SK-N-SH treated with all-trans-retinoic acid at 6 μM for 48 hours (cell line): ENCODE results near the gene LSM14A.
A peak's percentile ranks its signal among the peaks of the same experiment; 100 is the strongest.

ENCODE experiments used
- ARNTL ChIP-seq: fragments of 450-650 bp; formaldehyde crosslinking; IDR thresholded peaks from 2 replicates; pipeline ENCODE4 v1.5.0; 2020; ENCODE audit warnings: low read depth, mild to moderate bottlenecking, moderate library complexity, borderline replicate concordance
- BACH2 ChIP-seq: fragments of 250-450 bp; sonication (Bioruptor Pico); IDR thresholded peaks from 2 replicates; pipeline ENCODE4 v1.9.0; 2021; ENCODE audit warnings: mild to moderate bottlenecking, borderline replicate concordance
- CREB5 ChIP-seq: fragments of 250-450 bp; sonication (Bioruptor Pico); IDR thresholded peaks from 2 replicates; pipeline ENCODE4 v1.5.1; 2020; ENCODE audit warnings: low read depth, mild to moderate bottlenecking, moderate library complexity
- ESRRG ChIP-seq: fragments of 250-450 bp; sonication (Bioruptor Pico); IDR thresholded peaks from 2 replicates; pipeline ENCODE4 v1.6.1; 2021; ENCODE audit warnings: mild to moderate bottlenecking
- ISL1 ChIP-seq: fragments of 250-450 bp; sonication (Bioruptor Pico); IDR thresholded peaks from 2 replicates; pipeline ENCODE4 v2.1.2; 2022; ENCODE audit warnings: mild to moderate bottlenecking, moderate library complexity
- PATZ1 ChIP-seq: fragments of 250-450 bp; sonication (Bioruptor Pico); IDR thresholded peaks from 2 replicates; pipeline ENCODE4 v1.8.0; 2020; ENCODE audit warnings: mild to moderate bottlenecking, moderate library complexity, borderline replicate concordance
- SNAI2 ChIP-seq: fragments of 250-450 bp; sonication (Bioruptor Pico); IDR thresholded peaks from 2 replicates; pipeline ENCODE4 v1.5.0; 2020; ENCODE audit warnings: mild to moderate bottlenecking, moderate library complexity
- TCF4 ChIP-seq: fragments of 250-450 bp; sonication (Bioruptor Pico); IDR thresholded peaks from 2 replicates; pipeline ENCODE4 v1.8.0; 2021; ENCODE audit warnings: mild to moderate bottlenecking, moderate library complexity, borderline replicate concordance
- TSHZ2 ChIP-seq: fragments of 250-450 bp; sonication (Bioruptor Pico); IDR thresholded peaks from 2 replicates; pipeline ENCODE4 v1.5.0; 2020; ENCODE audit warnings: mild to moderate bottlenecking, moderate library complexity
- ZFP3 ChIP-seq: fragments of 250-450 bp; sonication (Bioruptor Pico); IDR thresholded peaks from 2 replicates; pipeline ENCODE4 v1.5.0; 2020; ENCODE audit warnings: mild to moderate bottlenecking, moderate library complexity
- ZFP30 ChIP-seq: fragments of 450-650 bp; formaldehyde crosslinking; IDR thresholded peaks from 2 replicates; pipeline ENCODE4 v1.5.0; 2022; ENCODE audit warnings: mild to moderate bottlenecking, moderate library complexity

GRCh38 chr19:34171877-34172660, at the start of gene LSM14A:
- TF ChIP-seq ZFP3 (CRISPR knock-in tag) (0 out of 2 replicates have a peak, but pooled peaks have one; percentile 42), BACH2 (CRISPR knock-in tag) (no peak), ZFP30 (CRISPR knock-in tag) (no peak), ISL1 (CRISPR knock-in tag) (no peak), TSHZ2 (CRISPR knock-in tag) (no peak), ESRRG (CRISPR knock-in tag) (no peak), SNAI2 (CRISPR knock-in tag) (no peak), CREB5 (CRISPR knock-in tag) (no peak), ARNTL (CRISPR knock-in tag) (no peak), PATZ1 (CRISPR knock-in tag) (no peak), TCF4 (CRISPR knock-in tag) (no peak)
